ENCODE data around the gene CCDC12. TPM values are rescaled to one million over a fixed set of nuclear protein-coding genes. Genes with fewer than 3 reads are reported as not detected.

The CCDC12 gene
- total and polyA plus RNA-seq, 2 of the 13 experiments (the other 11 are each of a cell fraction or from before 2014, with no cell fraction given) = 30.1 to 49.5 TPM

GRCh38 chr3:46906471-46907058, 70.0 kb downstream of the CCDC12 start:
- Histone ChIP-seq H3K79me2 (ENCODE audit: insufficient read depth, low read length) (no peaks in the 10 kb centered on the region), H3K4me3 (replicated peaks in 1 of 3; ENCODE audit: insufficient read depth in 1 of 3, low read depth in 2 of 3, low read length in 3 of 3) (no peak overlapping the region), H3K4me1 (ENCODE audit: insufficient read depth, low read length) (peaks cover 10% of the 10 kb centered on the region), H2AFZ (ENCODE audit: low read length) (no peak overlapping the region), H3K27me3 (ENCODE audit: control insufficient read depth in 1 of 2, insufficient read depth in 2 of 2, low read length in 2 of 2) (peaks cover 6 to 39% of the 10 kb centered on the region in 2 experiments; a peak in 3 of 5 replicates), H3K27ac (ENCODE audit: extremely low read length, insufficient read depth, low read length) (no peak overlapping the region), H3K36me3 (replicated peaks in 1 of 2; ENCODE audit: control insufficient read depth in 1 of 2, insufficient read depth in 2 of 2, low read length in 2 of 2) (no peaks in the 10 kb centered on the region), H4K20me1 (ENCODE audit: insufficient read depth, low read length) (no peaks in the 10 kb centered on the region), H3K4me2 (ENCODE audit: low read depth, low read length) (no peak overlapping the region), H3K9ac (ENCODE audit: insufficient read depth, low read depth, low read length) (no peak overlapping the region), H3K9me3 (ENCODE audit: low read length) (no peaks in the 10 kb centered on the region)
- no peak for TF ChIP-seq MXI1 (IDR thresholded peaks at IDR 0.05; ENCODE audit: borderline replicate concordance, low read depth, low read length)
- peak; percentile 96 for TF ChIP-seq ZNF768 (CRISPR knock-in tag; IDR thresholded peaks at IDR 0.05)
- no peak for TF ChIP-seq ZNF44 (CRISPR knock-in tag; IDR thresholded peaks at IDR 0.05)
- intact Hi-C loops (cut with micrococcal nuclease; ENCODE audit: unreplicated experiment) = no loop called here
- no TSS peak for BruUV-seq (replicated peaks)
- in situ Hi-C loops (cut with HindIII; ENCODE audit: extremely low pct_ligation_motif_present, low pct_unique_long_range_greater_than_20kb) = loop anchor here (5.0 kb wide), 2 partner anchors 39 to 194 kb away; no protein-coding TSS in a partner anchor
- CTCF ChIA-PET (ENCODE audit: low intra/inter-chr PET ratio, low total read pairs) = interaction anchor here (3.3 kb wide), 1 partner anchor 39 kb away, joined by 15 read pairs; no protein-coding TSS in a partner anchor
- no peak for ATAC-seq
- no peak for FAIRE-seq
- DNase-seq (ENCODE audit: low spot score) = no peak
- POLR2A ChIA-PET = no interaction called here
- WGBS (ENCODE audit: low lambda C conversion rate) = no CpG with 5 or more reads among the region's 4 CpGs

- in situ Hi-C loops (cut with HindIII; ENCODE audit: extremely low pct_ligation_motif_present, low pct_unique_long_range_greater_than_20kb) (loop anchor here (5.0 kb wide), 2 partner anchors 39 to 194 kb away; no protein-coding TSS in a partner anchor), intact Hi-C loops (cut with micrococcal nuclease; ENCODE audit: unreplicated experiment) (no loop called here)
- FAIRE-seq (no peak), ATAC-seq (no peak), DNase-seq (ENCODE audit: low spot score) (no peak)
- H3K9ac ChIP-seq (ENCODE audit: insufficient read depth, low read depth, low read length) = no peak overlapping the region
- WGBS (ENCODE audit: low lambda C conversion rate) = 0% methylated on average over 7 of the region's 11 CpGs
- no peak overlapping the region for H3K4me2 ChIP-seq (ENCODE audit: low read depth, low read length)
- H3K27me3 ChIP-seq (ENCODE audit: control insufficient read depth in 1 of 2, insufficient read depth in 2 of 2, low read length in 2 of 2) = peaks cover 6 to 39% of the 10 kb centered on the region in 2 experiments; a peak in 3 of 5 replicates
- peaks cover 10% of the 10 kb centered on the region for H3K4me1 ChIP-seq (ENCODE audit: insufficient read depth, low read length)
- no TSS peak for BruUV-seq (replicated peaks)
- H4K20me1 ChIP-seq (ENCODE audit: insufficient read depth, low read length) = no peaks in the 10 kb centered on the region
- H3K27ac ChIP-seq (ENCODE audit: extremely low read length, insufficient read depth, low read length) = no peak overlapping the region
- H3K4me3 ChIP-seq (replicated peaks in 1 of 3; ENCODE audit: insufficient read depth in 1 of 3, low read depth in 2 of 3, low read length in 3 of 3) = no peak overlapping the region
- H3K36me3 ChIP-seq (replicated peaks in 1 of 2; ENCODE audit: control insufficient read depth in 1 of 2, insufficient read depth in 2 of 2, low read length in 2 of 2) = no peaks in the 10 kb centered on the region
- no peak overlapping the region for H2AFZ ChIP-seq (ENCODE audit: low read length)
- H3K79me2 ChIP-seq (ENCODE audit: insufficient read depth, low read length) = no peaks in the 10 kb centered on the region
- no peaks in the 10 kb centered on the region for H3K9me3 ChIP-seq (ENCODE audit: low read length)
- CTCF ChIA-PET (ENCODE audit: low intra/inter-chr PET ratio, low total read pairs) = no interaction called here
- POLR2A ChIA-PET = no interaction called here
- TF ChIP-seq ZNF780A (CRISPR knock-in tag; IDR thresholded peaks at IDR 0.05) (no peak), SRSF1 (optimal IDR thresholded peaks at IDR 0.05; ENCODE audit: low read depth, low read length) (no peak), THAP8 (CRISPR knock-in tag; IDR thresholded peaks at IDR 0.05; ENCODE audit: borderline replicate concordance) (no peak), KDM2A (CRISPR knock-in tag; IDR thresholded peaks at IDR 0.05; ENCODE audit: borderline replicate concordance, low read depth) (no peak), NFRKB (IDR thresholded peaks at IDR 0.05) (no peak), RXRA (CRISPR knock-in tag; IDR thresholded peaks at IDR 0.05) (no peak), ZNF766 (CRISPR knock-in tag; IDR thresholded peaks at IDR 0.05; ENCODE audit: borderline replicate concordance) (no peak), HES4 (CRISPR knock-in tag; IDR thresholded peaks at IDR 0.05; ENCODE audit: borderline replicate concordance) (no peak), CBFB (CRISPR knock-in tag; IDR thresholded peaks at IDR 0.05) (no peak), TP53 (CRISPR knock-in tag; conservative IDR thresholded peaks at IDR 0.05) (no peak)
These were observed 70.7 kb downstream of the CCDC12 start for GRCh38 chr3:46905661-46906451.
